Tibial nerve (tissue), 3 donors: ENCODE measurements around the gene TGM6.

Experiments
- EP300 ChIP-seq, 2 donors: sonication (generic); formaldehyde crosslinking; IDR thresholded peaks; one replicate each; pipeline ENCODE4 v1.6.1; 2017; ENCODE audit warnings: antibody characterized with exemption in 2 of 2, mild to moderate bottlenecking in 1 of 2
- POLR2A ChIP-seq, 2 donors: fragments of 450-650 bp; IDR thresholded peaks; one replicate each; pipeline ENCODE4 v1.6.1; 2017; ENCODE audit warnings: antibody characterized with exemption in 2 of 2, mild to moderate bottlenecking in 2 of 2, moderate library complexity in 2 of 2

- TF ChIP-seq POLR2A (IDR thresholded peaks at IDR 0.05) (no peak), EP300 (IDR thresholded peaks at IDR 0.05) (no peak)
Observed at GRCh38 chr20:2465100-2465499, 84.4 kb downstream of the TGM6 start.
